Activated T-cell treated with anti-CD3 and anti-CD28 coated beads, Interleukin-2, amount 50 U/mL, for 4 hours (primary cell): ENCODE data around the gene ZNG1B. TPM values are rescaled to one million over a fixed set of nuclear protein-coding genes. Genes with fewer than 3 reads are reported as not detected.
A peak's percentile ranks its signal among the peaks of the same experiment; 100 is the strongest.
"Not testable (repeated sequence)": the region's sequence is repeated elsewhere in the genome, so short reads cannot be mapped to it uniquely, and the experiment has no call there.

ENCODE experiments used
- ATAC-seq, 2 donors: fragments of 200-7000 bp; cut with Tn5 transposase; one replicate each; pipeline ENCODE4 v1.10.0; 2021
- DNase-seq: peaks from one replicate; pipeline ENCODE4 v3.0.0-alpha.2; 2020
- H3K27me3 Mint-ChIP-seq: one replicate; pipeline ENCODE4 v1.8.0; 2021; ENCODE audit warnings: low read depth, mixed read lengths
- H3K36me3 Mint-ChIP-seq: one replicate; pipeline ENCODE4 v1.8.0; 2022; ENCODE audit warnings: mixed read lengths; ENCODE audit not compliant: insufficient read depth
- H3K4me1 Mint-ChIP-seq: one replicate; pipeline ENCODE4 v1.8.0; 2021; ENCODE audit warnings: low read depth, mixed read lengths
- H3K4me3 Mint-ChIP-seq: one replicate; pipeline ENCODE4 v1.8.0; 2021; ENCODE audit warnings: mild to moderate bottlenecking, moderate library complexity, mixed read lengths
- H3K9me3 Mint-ChIP-seq: one replicate; pipeline ENCODE4 v1.8.0; 2021; ENCODE audit warnings: mixed read lengths
- total RNA-seq, 3 donors: library from RNA; stranded (reverse); gene quantifications; one replicate each; pipeline ENCODE4 v1.2.1, GENCODE V29; 2021

The ZNG1B gene
- total RNA-seq, 3 donors from 2014 or later = 45.8 to 50.1 (median 49.2) TPM

- peaks cover 18% of the 10 kb centered on the region for H3K27me3 Mint-ChIP-seq
- not testable (repeated sequence) for H3K4me3 Mint-ChIP-seq, H3K9me3 Mint-ChIP-seq, ATAC-seq, H3K36me3 Mint-ChIP-seq, H3K4me1 Mint-ChIP-seq
- DNase-seq = peak; percentile 5
Measured at GRCh38 chr2:113499019-113499885, 61.8 kb downstream of the ZNG1B start.

GRCh38 chr2:113499886-113500722, 62.6 kb downstream of the ZNG1B start:
- Mint-ChIP-seq H3K27me3 (peaks cover 19% of the 10 kb centered on the region), H3K4me1 (peaks cover 10% of the 10 kb centered on the region)
- not testable (repeated sequence) for DNase-seq, H3K4me3 Mint-ChIP-seq, H3K36me3 Mint-ChIP-seq, H3K9me3 Mint-ChIP-seq, ATAC-seq

- Mint-ChIP-seq H3K27me3 (peaks cover 19% of the 10 kb centered on the region), H3K4me1 (peaks cover 10% of the 10 kb centered on the region)
- DNase-seq = peak; percentile 7
- not testable (repeated sequence) for H3K4me3 Mint-ChIP-seq, H3K9me3 Mint-ChIP-seq, H3K36me3 Mint-ChIP-seq, ATAC-seq
Measured at GRCh38 chr2:113500723-113501038, 63.2 kb downstream of the ZNG1B start.

GRCh38 chr2:113502216-113503093, 65.0 kb downstream of the ZNG1B start:
- DNase-seq, H3K9me3 Mint-ChIP-seq, H3K36me3 Mint-ChIP-seq: not testable (repeated sequence)
- H3K4me3 Mint-ChIP-seq = peak overlapping the region; percentile 57
- ATAC-seq = peak; percentile 14 to 19
- H3K4me1 Mint-ChIP-seq = peaks cover 10% of the 10 kb centered on the region
- peaks cover 21% of the 10 kb centered on the region for H3K27me3 Mint-ChIP-seq

- DNase-seq = peak; percentile 34
- not testable (repeated sequence) for H3K36me3 Mint-ChIP-seq, H3K9me3 Mint-ChIP-seq
- H3K27me3 Mint-ChIP-seq = peaks cover 24% of the 10 kb centered on the region
- peak overlapping the region; percentile 57 for H3K4me3 Mint-ChIP-seq
- ATAC-seq = peak; percentile 76 to 81
- H3K4me1 Mint-ChIP-seq = peaks cover 10% of the 10 kb centered on the region
Measured at GRCh38 chr2:113503094-113504042, 65.9 kb downstream of the ZNG1B start.

- not testable (repeated sequence) for DNase-seq, H3K9me3 Mint-ChIP-seq, ATAC-seq, H3K36me3 Mint-ChIP-seq
- H3K27me3 Mint-ChIP-seq = peaks cover 24% of the 10 kb centered on the region
- H3K4me1 Mint-ChIP-seq = peaks cover 10% of the 10 kb centered on the region
- H3K4me3 Mint-ChIP-seq = peak overlapping the region; percentile 42
Measured at GRCh38 chr2:113504081-113504480, 66.6 kb downstream of the ZNG1B start.

GRCh38 chr2:113507394-113508140, 70.1 kb downstream of the ZNG1B start:
- not testable (repeated sequence) for H3K4me3 Mint-ChIP-seq, H3K36me3 Mint-ChIP-seq, DNase-seq, H3K9me3 Mint-ChIP-seq, H3K4me1 Mint-ChIP-seq
- peak in 1 of 2 donors; percentile 25 for ATAC-seq
- H3K27me3 Mint-ChIP-seq = peaks cover 20% of the 10 kb centered on the region

- not testable (repeated sequence) for H3K4me3 Mint-ChIP-seq, DNase-seq, H3K4me1 Mint-ChIP-seq, ATAC-seq, H3K36me3 Mint-ChIP-seq, H3K9me3 Mint-ChIP-seq
- peaks cover 17% of the 10 kb centered on the region for H3K27me3 Mint-ChIP-seq
Measured at GRCh38 chr2:113508187-113508586, 70.7 kb downstream of the ZNG1B start.

- not testable (repeated sequence) for ATAC-seq, H3K4me3 Mint-ChIP-seq, H3K36me3 Mint-ChIP-seq, H3K4me1 Mint-ChIP-seq, H3K9me3 Mint-ChIP-seq, DNase-seq
- peaks cover 15% of the 10 kb centered on the region for H3K27me3 Mint-ChIP-seq
Measured at GRCh38 chr2:113510913-113511312, 73.4 kb downstream of the ZNG1B start.

GRCh38 chr2:113511859-113512258, 74.4 kb downstream of the ZNG1B start:
- not testable (repeated sequence) for H3K4me3 Mint-ChIP-seq, H3K9me3 Mint-ChIP-seq, ATAC-seq, H3K36me3 Mint-ChIP-seq, H3K4me1 Mint-ChIP-seq, DNase-seq
- H3K27me3 Mint-ChIP-seq = peaks cover 15% of the 10 kb centered on the region

- not testable (repeated sequence) for H3K36me3 Mint-ChIP-seq, ATAC-seq, H3K4me3 Mint-ChIP-seq, DNase-seq, H3K4me1 Mint-ChIP-seq, H3K27me3 Mint-ChIP-seq, H3K9me3 Mint-ChIP-seq
Measured at GRCh38 chr2:113515457-113515856, 78.0 kb downstream of the ZNG1B start.

GRCh38 chr2:113515995-113516394, 78.5 kb downstream of the ZNG1B start:
- DNase-seq, H3K36me3 Mint-ChIP-seq, H3K9me3 Mint-ChIP-seq, ATAC-seq, H3K4me3 Mint-ChIP-seq, H3K27me3 Mint-ChIP-seq, H3K4me1 Mint-ChIP-seq: not testable (repeated sequence)

- not testable (repeated sequence) for DNase-seq, H3K9me3 Mint-ChIP-seq, H3K27me3 Mint-ChIP-seq, H3K4me1 Mint-ChIP-seq, ATAC-seq, H3K4me3 Mint-ChIP-seq, H3K36me3 Mint-ChIP-seq
Measured at GRCh38 chr2:113517025-113517424, 79.5 kb downstream of the ZNG1B start.
